HepG2 (cell line): ENCODE results near the gene MED1. TPM values are rescaled to one million over a fixed set of nuclear protein-coding genes. Genes with fewer than 3 reads are reported as not detected.

Source experiments
- ARNT ChIP-seq: fragments of 450-650 bp; IDR thresholded peaks from 2 replicates; pipeline ENCODE4 v1.6.1; 2017
- ATF2 ChIP-seq: sonication (generic); formaldehyde crosslinking; IDR thresholded peaks from 2 replicates; pipeline ENCODE4 v1.4.0; 2020; ENCODE audit warnings: missing genetic modification reagents
- CC2D1A ChIP-seq: sonication (generic); formaldehyde crosslinking; IDR thresholded peaks from 2 replicates; pipeline ENCODE4 v1.8.1; 2023; ENCODE audit warnings: mild to moderate bottlenecking, missing genetic modification reagents
- CEBPZ ChIP-seq: IDR thresholded peaks from 2 replicates; pipeline ENCODE4 v1.6.1; 2012; ENCODE audit warnings: low read length, improper control_type of control experiment
- ETV5 ChIP-seq: IDR thresholded peaks from 2 replicates; pipeline ENCODE4 v1.6.1; 2018; ENCODE audit warnings: missing biosample characterization, missing genetic modification reagents, inconsistent platforms, borderline replicate concordance
- FOXA3 ChIP-seq: IDR thresholded peaks from 2 replicates; pipeline ENCODE4 v1.6.1; 2016; ENCODE audit warnings: missing genetic modification reagents, missing compliant biosample characterization
- HOMEZ ChIP-seq: IDR thresholded peaks from 2 replicates; pipeline ENCODE4 v1.6.1; 2016; ENCODE audit warnings: low read depth
- POGZ ChIP-seq: sonication (generic); formaldehyde crosslinking; IDR thresholded peaks from 2 replicates; pipeline ENCODE4 v1.4.0; 2020; ENCODE audit warnings: mild to moderate bottlenecking, missing genetic modification reagents
- RXRA ChIP-seq: sonication (generic); formaldehyde crosslinking; IDR thresholded peaks from 2 replicates; pipeline ENCODE4 v1.5.1; 2020; ENCODE audit warnings: missing genetic modification reagents
- ZFP36 ChIP-seq: fragments of 150-350 bp; IDR thresholded peaks from 2 replicates; pipeline ENCODE4 v1.6.1; 2018; ENCODE audit warnings: borderline replicate concordance, low read length, low read depth; ENCODE audit not compliant: partially characterized antibody
- ZFX ChIP-seq: sonication (generic); formaldehyde crosslinking; IDR thresholded peaks from 2 replicates; pipeline ENCODE4 v1.4.0; 2020; ENCODE audit warnings: mild to moderate bottlenecking, low read depth, missing genetic modification reagents, moderate library complexity
- ZKSCAN5 ChIP-seq: sonication (generic); formaldehyde crosslinking; IDR thresholded peaks from 2 replicates; pipeline ENCODE4 v1.5.1; 2020; ENCODE audit warnings: mild to moderate bottlenecking, missing genetic modification reagents
- ZNF121 ChIP-seq: sonication (generic); formaldehyde crosslinking; IDR thresholded peaks from 2 replicates; pipeline ENCODE4 v1.5.0; 2020; ENCODE audit warnings: mild to moderate bottlenecking, missing genetic modification reagents
- ZNF337 ChIP-seq: sonication (generic); formaldehyde crosslinking; IDR thresholded peaks from 2 replicates; pipeline ENCODE4 v1.5.1; 2020; ENCODE audit warnings: missing genetic modification reagents, low read depth, mild to moderate bottlenecking, borderline replicate concordance
- ZNF354B ChIP-seq: sonication (generic); formaldehyde crosslinking; IDR thresholded peaks from 2 replicates; pipeline ENCODE4 v1.8.0; 2022; ENCODE audit warnings: mild to moderate bottlenecking, missing genetic modification reagents
- ZNF513 ChIP-seq: sonication (generic); formaldehyde crosslinking; conservative IDR thresholded peaks from 2 replicates; pipeline ENCODE4 v1.5.0; 2020; ENCODE audit warnings: missing genetic modification reagents
- ZNF597 ChIP-seq: sonication (generic); formaldehyde crosslinking; IDR thresholded peaks from 2 replicates; pipeline ENCODE4 v1.5.0; 2020; ENCODE audit warnings: missing genetic modification reagents
- ZNF670 ChIP-seq: sonication (generic); formaldehyde crosslinking; IDR thresholded peaks from 2 replicates; pipeline ENCODE4 v1.8.0; 2022; ENCODE audit warnings: mild to moderate bottlenecking, missing genetic modification reagents, borderline replicate concordance
- ZNF879 ChIP-seq: sonication (generic); formaldehyde crosslinking; IDR thresholded peaks from 2 replicates; pipeline ENCODE4 v1.8.1; 2023; ENCODE audit warnings: missing genetic modification reagents
- ZSCAN12 ChIP-seq: sonication (generic); formaldehyde crosslinking; IDR thresholded peaks from 2 replicates; pipeline ENCODE4 v1.9.0; 2021; ENCODE audit warnings: mild to moderate bottlenecking, missing genetic modification reagents
- polyA plus RNA-seq, 8 experiments: library from polyadenylated mRNA; depleted of rRNA in 3 of 8; stranded (reverse) in 7 of 8; unstranded in 1 of 8; fragments of >200 nt; fragmentation: Illumina TruSeq in 4 of 8; extraction: Trizol in 4 of 8; gene quantifications; 2 replicates each; pipeline versions ENCODE4 v1.2.1 to v1.2.3, GENCODE V29; 2011 to 2016; ENCODE audit warnings: low read depth in 4 of 8, missing spikeins in 1 of 8, mixed read lengths in 1 of 8; ENCODE audit not compliant: insufficient read depth in 1 of 8
- total RNA-seq, 5 experiments: library from RNA; depleted of rRNA; stranded (reverse); fragments of >200 nt; fragmentation: Illumina TruSeq; extraction: Trizol; gene quantifications; 2 replicates each; pipeline ENCODE4 v1.2.3, GENCODE V29; 2016; ENCODE audit warnings: low read depth in 1 of 5

The MED1 gene
- total and polyA plus RNA-seq, 2 of the 13 experiments (the other 11 are each of a cell fraction or from before 2014, with no cell fraction given): 37.5 to 40.1 TPM

GRCh38 chr17:39461113-39461925 is 10.3 kb upstream of the MED1 start, which contains the start of gene CDK12 (continued):
- peak; percentile 89 for TF ChIP-seq ZNF670
- TF ChIP-seq ZFP36: no peak
- TF ChIP-seq POGZ (CRISPR knock-in tag): peak; percentile 97
- no peak for TF ChIP-seq ZNF337
- peak; percentile 97 for TF ChIP-seq ZFX (CRISPR knock-in tag)
- TF ChIP-seq ZNF879 (CRISPR knock-in tag): peak; percentile 90
- peak; percentile 92 for TF ChIP-seq FOXA3 (CRISPR knock-in tag)
- no peak for TF ChIP-seq ARNT
- TF ChIP-seq ZSCAN12 (CRISPR knock-in tag): 0 out of 2 replicates have a peak, but pooled peaks have one; percentile 84
- no peak for TF ChIP-seq ZNF513
- TF ChIP-seq ZNF597: 0 out of 2 replicates have a peak, but pooled peaks have one; percentile 27
- peak; percentile 66; the same call in 1 of the 2 replicates for TF ChIP-seq ETV5 (CRISPR knock-in tag)
- no peak for TF ChIP-seq CC2D1A (CRISPR knock-in tag)
- no peak for TF ChIP-seq ZNF354B (CRISPR knock-in tag)
- 0 out of 2 replicates have a peak, but pooled peaks have one; percentile 28 for TF ChIP-seq ZNF121 (CRISPR knock-in tag)
- TF ChIP-seq HOMEZ (CRISPR knock-in tag): peak; percentile 94
- TF ChIP-seq CEBPZ: no peak
- TF ChIP-seq ATF2 (CRISPR knock-in tag): peak; percentile 77
- peak; percentile 91 for TF ChIP-seq ZKSCAN5 (CRISPR knock-in tag)
- peak; percentile 55 for TF ChIP-seq RXRA
